Suprapubic skin (tissue), 4 donors: ENCODE data around the gene SNRNP70. TPM values are rescaled to one million over a fixed set of nuclear protein-coding genes. Genes with fewer than 3 reads are reported as not detected.
A peak's percentile ranks its signal among the peaks of the same experiment; 100 is the strongest.
"Not testable (repeated sequence)": the region's sequence is repeated elsewhere in the genome, so short reads cannot be mapped to it uniquely, and the experiment has no call there.

Experiments
- DNase-seq, 2 donors: peaks; one replicate each; pipeline ENCODE4 v3.0.0-alpha.2; 2019; ENCODE audit warnings: low spot score in 2 of 2
- H3K27ac ChIP-seq: fragments of 200-600 bp; sonication (generic); one replicate; pipeline ENCODE4 v1.5.1; 2019
- H3K27me3 ChIP-seq: fragments of 200-600 bp; sonication (generic); one replicate; pipeline ENCODE4 v1.5.1; 2019
- H3K36me3 ChIP-seq: fragments of 200-600 bp; sonication (generic); one replicate; pipeline ENCODE4 v1.5.1; 2019
- H3K4me1 ChIP-seq: fragments of 200-600 bp; sonication (generic); one replicate; pipeline ENCODE4 v1.5.1; 2019
- H3K4me3 ChIP-seq: fragments of 200-600 bp; sonication (generic); one replicate; pipeline ENCODE4 v1.5.1; 2019; ENCODE audit warnings: mild to moderate bottlenecking
- H3K9me3 ChIP-seq: fragments of 200-600 bp; sonication (generic); one replicate; pipeline ENCODE4 v1.5.1; 2019
- EP300 ChIP-seq: sonication (generic); formaldehyde crosslinking; IDR thresholded peaks from one replicate; pipeline ENCODE4 v1.6.1; 2017; ENCODE audit warnings: antibody characterized with exemption
- POLR2A ChIP-seq, 2 donors: fragments of 450-650 bp; IDR thresholded peaks; one replicate each; pipeline ENCODE4 v1.6.1; 2017; ENCODE audit warnings: antibody characterized with exemption in 2 of 2, mild to moderate bottlenecking in 2 of 2, moderate library complexity in 2 of 2
- POLR2AphosphoS5 ChIP-seq, 3 donors: sonication (generic); formaldehyde crosslinking; IDR thresholded peaks; one replicate each; pipeline ENCODE4 v1.6.1; 2017; ENCODE audit warnings: antibody characterized with exemption in 3 of 3
- WGBS: methylation state at CpG from one replicate; pipeline ENCODE4 v1.1.5; 2018; 5-methylcytosine and 5-hydroxymethylcytosine counted together
- total RNA-seq, 4 donors: library from RNA; depleted of rRNA; stranded (reverse); fragments of >200 nt; gene quantifications; one replicate each; pipeline ENCODE4 v1.1.0, GENCODE V29; 2016
- TF ChIP-seq, protein P1 (sequence below), 2 donors: fragments of 200-600 bp in 1 of 2; fragments of 450-650 bp in 1 of 2; sonication (generic) in 1 of 2; IDR thresholded peaks; one replicate each; pipeline ENCODE4 v1.5.1; 2016 to 2019; ENCODE audit warnings: antibody characterized with exemption in 2 of 2, mild to moderate bottlenecking in 1 of 2, moderate library complexity in 1 of 2

The SNRNP70 gene
- total RNA-seq, 4 donors from 2014 or later: 207 to 788 (median 322) TPM

DNA sequence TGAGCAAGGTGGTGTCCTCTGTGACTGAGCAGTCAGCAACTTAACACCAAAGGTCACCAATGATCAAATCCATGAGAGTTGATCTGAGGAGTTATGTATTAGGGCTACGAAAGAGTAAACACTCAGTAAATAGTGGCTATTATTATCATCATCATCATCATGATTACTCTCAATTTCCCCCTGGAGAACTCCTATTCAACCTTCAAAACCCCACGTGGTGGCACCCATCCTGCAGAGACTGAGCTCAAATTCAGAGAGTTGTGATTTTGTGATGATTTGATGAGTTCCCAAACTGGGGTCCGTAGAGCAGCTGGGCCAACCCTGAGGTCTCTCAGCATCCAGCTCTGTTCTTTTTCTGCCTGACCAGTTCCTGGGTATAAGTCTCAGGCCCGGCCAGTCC, 35.4 kb upstream of the SNRNP70 start:
- H3K27me3 ChIP-seq, H3K4me1 ChIP-seq, H3K27ac ChIP-seq, DNase-seq, H3K36me3 ChIP-seq, H3K9me3 ChIP-seq, H3K4me3 ChIP-seq: not testable (repeated sequence)
- 88% methylated on average over 3 of the region's 4 CpGs for WGBS

DNA sequence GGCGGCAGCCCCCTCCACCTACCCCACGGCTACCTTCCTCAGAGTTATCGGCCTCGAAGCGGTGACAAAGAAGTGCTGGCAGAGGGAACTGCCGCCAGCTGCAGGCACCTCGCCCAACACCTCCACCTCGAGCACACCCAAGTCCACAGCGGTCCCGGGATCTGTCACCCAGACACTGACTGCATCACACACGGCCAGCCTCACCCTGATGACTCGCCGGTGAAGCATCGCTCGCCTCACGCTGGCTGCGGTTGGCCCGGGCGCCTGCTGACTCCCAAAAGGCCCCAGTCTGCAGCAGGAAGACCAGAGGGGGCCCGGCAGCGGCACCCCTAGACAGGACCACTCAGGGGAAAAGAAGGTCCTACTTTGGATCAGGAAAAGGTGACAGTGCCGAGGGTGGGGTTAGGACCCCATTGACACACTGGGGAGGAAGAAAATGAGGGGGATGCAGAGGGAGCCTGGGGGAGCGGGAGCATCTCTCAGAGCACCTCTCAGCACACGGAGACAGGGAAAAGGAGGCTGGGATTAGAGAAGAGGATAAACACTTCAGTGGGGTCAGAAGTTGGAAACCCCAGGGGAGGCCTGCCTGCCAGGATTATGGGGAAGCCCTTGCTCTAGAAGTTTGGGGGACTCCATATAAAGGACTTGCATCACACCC, 34.7 kb upstream of the SNRNP70 start:
- not testable (repeated sequence) for H3K9me3 ChIP-seq, H3K4me1 ChIP-seq, H3K27me3 ChIP-seq, H3K27ac ChIP-seq, H3K36me3 ChIP-seq, H3K4me3 ChIP-seq, DNase-seq
- 74% methylated on average over 10 of the region's 24 CpGs for WGBS

DNA sequence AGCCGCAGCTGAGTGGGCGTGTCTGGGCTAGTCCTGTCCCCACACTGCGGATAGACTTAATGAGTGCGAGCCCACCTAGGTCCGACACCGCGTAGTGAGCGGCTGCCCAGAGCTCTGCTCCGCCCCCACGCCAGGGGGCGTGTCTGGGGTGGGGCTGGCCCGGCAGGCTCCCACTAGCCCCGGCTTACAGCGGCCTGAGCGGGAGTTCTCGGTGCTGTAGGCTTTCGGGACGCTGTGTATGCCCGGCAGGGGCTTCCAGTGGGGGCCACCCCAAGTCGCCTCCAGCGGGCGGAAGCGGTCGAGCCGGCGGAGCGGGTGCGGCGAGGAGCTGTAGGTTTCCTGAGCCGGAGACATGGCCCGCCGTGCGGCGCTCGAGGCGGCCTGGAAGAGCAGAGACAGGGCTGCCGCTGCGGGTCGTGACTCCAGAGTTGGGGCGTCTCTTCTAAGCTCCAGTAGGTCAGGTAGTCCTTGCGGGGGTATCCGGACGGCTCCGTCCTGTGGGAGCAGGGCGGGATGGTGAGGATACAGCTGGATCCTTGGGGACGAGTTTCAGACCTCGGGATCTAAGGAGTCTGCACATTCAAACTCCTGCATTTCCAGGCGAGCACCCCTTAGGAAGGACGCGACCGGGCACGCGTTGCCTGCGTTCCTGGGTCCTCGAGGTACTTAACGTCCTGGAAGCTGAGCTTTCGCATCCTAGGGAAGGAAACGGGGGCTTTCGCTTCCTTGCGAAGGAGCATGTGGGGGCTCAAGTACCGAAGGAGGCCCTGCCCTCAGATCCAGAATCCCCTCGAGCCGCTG, 28.9 kb upstream of the SNRNP70 start:
- H3K9me3 ChIP-seq: no peaks in the 10 kb centered on the region
- H3K27me3 ChIP-seq: peaks cover 14% of the 10 kb centered on the region
- no peak for TF ChIP-seq POLR2AphosphoS5 (IDR thresholded peaks at IDR 0.05)
- TF ChIP-seq, protein P1, sequence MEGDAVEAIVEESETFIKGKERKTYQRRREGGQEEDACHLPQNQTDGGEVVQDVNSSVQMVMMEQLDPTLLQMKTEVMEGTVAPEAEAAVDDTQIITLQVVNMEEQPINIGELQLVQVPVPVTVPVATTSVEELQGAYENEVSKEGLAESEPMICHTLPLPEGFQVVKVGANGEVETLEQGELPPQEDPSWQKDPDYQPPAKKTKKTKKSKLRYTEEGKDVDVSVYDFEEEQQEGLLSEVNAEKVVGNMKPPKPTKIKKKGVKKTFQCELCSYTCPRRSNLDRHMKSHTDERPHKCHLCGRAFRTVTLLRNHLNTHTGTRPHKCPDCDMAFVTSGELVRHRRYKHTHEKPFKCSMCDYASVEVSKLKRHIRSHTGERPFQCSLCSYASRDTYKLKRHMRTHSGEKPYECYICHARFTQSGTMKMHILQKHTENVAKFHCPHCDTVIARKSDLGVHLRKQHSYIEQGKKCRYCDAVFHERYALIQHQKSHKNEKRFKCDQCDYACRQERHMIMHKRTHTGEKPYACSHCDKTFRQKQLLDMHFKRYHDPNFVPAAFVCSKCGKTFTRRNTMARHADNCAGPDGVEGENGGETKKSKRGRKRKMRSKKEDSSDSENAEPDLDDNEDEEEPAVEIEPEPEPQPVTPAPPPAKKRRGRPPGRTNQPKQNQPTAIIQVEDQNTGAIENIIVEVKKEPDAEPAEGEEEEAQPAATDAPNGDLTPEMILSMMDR (IDR thresholded peaks at IDR 0.05): peak in 1 of 2 donors; percentile 36
- H3K4me1 ChIP-seq: peaks cover 29% of the 10 kb centered on the region
- H3K36me3 ChIP-seq: no peaks in the 10 kb centered on the region
- 0% methylated on average over 7 of the region's 63 CpGs for WGBS
- DNase-seq: no peak
- no peak overlapping the region for H3K27ac ChIP-seq
- H3K4me3 ChIP-seq: peak overlapping the region; percentile 66

DNA sequence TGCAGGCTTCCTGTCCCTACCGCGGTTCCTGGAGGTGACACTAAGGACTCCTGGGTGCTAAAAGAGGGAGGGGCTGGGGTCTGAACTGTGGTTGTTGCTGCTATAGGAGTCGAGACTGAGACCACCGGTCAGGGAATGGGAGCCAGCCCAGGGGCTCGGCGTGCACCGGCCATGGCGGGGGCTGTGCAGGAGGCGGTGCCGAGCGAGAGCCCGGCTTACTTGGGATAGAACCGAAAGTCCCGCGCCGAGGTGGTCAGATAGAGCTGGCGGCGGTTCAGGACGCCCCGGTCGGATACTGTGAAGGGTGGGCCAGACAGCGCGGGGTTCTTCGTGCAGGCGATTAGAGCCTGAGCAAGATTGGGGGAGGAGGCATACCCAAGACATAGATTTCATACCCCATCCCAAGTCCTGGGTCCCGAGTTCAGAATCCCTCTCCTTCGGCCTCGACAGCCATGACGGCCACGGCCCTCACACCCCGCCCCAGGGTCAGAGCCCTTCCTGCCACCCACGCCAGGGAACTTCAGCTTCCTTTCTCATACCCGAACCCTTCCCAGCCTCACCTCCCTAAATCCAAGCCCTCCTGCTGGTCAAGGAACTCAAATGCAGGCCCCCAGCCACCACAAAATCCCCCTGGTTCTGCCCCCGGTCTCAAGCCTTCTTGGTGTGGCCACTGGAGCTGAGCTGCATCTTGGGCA, 28.2 kb upstream of the SNRNP70 start:
- H3K27ac ChIP-seq, DNase-seq, H3K9me3 ChIP-seq, H3K36me3 ChIP-seq: not testable (repeated sequence)
- H3K4me3 ChIP-seq: peak overlapping the region; percentile 66
- WGBS: 12% methylated on average over 26 of the region's 34 CpGs
- peaks cover 19% of the 10 kb centered on the region for H3K27me3 ChIP-seq
- H3K4me1 ChIP-seq: peaks cover 29% of the 10 kb centered on the region

DNA sequence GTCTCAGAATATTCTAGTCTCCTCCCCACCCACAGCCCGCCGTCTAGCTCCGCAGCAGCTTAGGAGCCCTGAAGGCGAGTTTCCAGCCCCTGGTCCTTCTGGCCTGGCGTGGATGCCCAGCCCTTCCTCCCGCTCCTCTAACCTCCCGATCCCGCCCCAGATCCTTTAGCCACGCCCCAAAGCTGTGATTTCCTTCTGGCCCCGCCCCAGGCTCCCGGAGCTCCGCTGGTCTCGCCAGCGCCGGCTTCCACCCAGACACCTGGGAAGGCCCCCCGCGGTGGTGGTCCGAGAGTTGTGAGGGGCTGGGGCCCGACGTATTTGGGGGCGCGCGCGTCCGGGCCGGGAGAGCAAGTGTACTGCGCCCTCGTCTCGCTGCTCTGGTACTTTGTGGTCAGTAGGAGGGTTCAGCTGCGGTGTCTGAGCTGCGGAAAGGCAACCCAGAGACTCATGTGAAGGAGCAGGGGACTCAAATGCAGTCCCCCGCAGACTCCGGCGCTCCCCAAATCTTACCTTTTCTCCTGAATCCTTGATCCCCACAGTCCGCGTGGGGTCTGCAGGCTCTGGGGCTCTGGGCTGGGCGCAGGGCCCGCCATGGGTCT, 27.5 kb upstream of the SNRNP70 start, which contains the start of gene CGB7:
CGB7 (minus strand) TSS at position 114 of the 599 bp plus-strand sequence. CDS start 2,374 bp downstream, outside the sequence.
- H3K4me3 ChIP-seq: peak within 1 kb of the TSS; percentile 66
- TF ChIP-seq, protein P1 (IDR thresholded peaks at IDR 0.05): no peak
- TF ChIP-seq POLR2AphosphoS5 (IDR thresholded peaks at IDR 0.05) (no peak), EP300 (no peak), POLR2A (IDR thresholded peaks at IDR 0.05) (no peak)
- H3K9me3 ChIP-seq: no peaks in the 10 kb centered on the region
- peaks cover 26% of the 10 kb centered on the region for H3K27me3 ChIP-seq
- H3K36me3 ChIP-seq: no peaks in the 10 kb centered on the region
- peak in 1 of 2 donors; percentile 84 for DNase-seq
- WGBS: 2% methylated on average over 29 of the region's 38 CpGs
- no peak within 1 kb of the TSS for H3K27ac ChIP-seq
- H3K4me1 ChIP-seq: peaks cover 29% of the 10 kb centered on the region

DNA sequence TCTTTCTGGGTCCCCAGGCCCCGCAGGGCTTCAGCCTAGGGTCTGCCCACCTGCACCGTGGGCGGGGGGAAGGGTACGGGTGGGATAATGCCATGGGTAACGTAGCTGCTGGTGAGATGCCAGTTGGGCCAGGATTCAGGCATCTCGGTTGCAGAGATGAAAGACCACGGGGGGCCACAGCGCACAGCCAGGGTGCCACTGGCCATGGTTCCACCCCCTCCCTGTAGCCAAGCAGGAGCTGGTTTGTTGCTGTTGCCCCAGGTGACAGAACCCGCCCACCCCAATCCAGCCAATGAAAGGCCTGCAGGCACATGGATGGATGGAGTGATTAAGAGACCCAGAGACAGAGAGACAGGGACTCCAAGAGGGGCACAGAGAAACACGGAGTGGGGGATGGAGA, 26.7 kb upstream of the SNRNP70 start:
- DNase-seq: no peak
- Histone ChIP-seq H3K27me3 (peaks cover 30% of the 10 kb centered on the region), H3K36me3 (no peaks in the 10 kb centered on the region), H3K9me3 (no peaks in the 10 kb centered on the region), H3K4me3 (no peak overlapping the region), H3K4me1 (peaks cover 30% of the 10 kb centered on the region), H3K27ac (no peak overlapping the region)
- 41% methylated on average over 10 of the region's 10 CpGs for WGBS
- TF ChIP-seq EP300: no peak
- TF ChIP-seq POLR2A (IDR thresholded peaks at IDR 0.05): no peak
- TF ChIP-seq, protein P1 (IDR thresholded peaks at IDR 0.05): no peak
- no peak for TF ChIP-seq POLR2AphosphoS5 (IDR thresholded peaks at IDR 0.05)
